SK-N-SH (cell line): Measurements from ENCODE around the gene ST6GALNAC5. TPM values are rescaled to one million over a fixed set of nuclear protein-coding genes. Genes with fewer than 3 reads are reported as not detected.
A peak's percentile ranks its signal among the peaks of the same experiment; 100 is the strongest.

Experiments used
- CTCF ChIA-PET: fragments of 300-600, 350-600 bp; formaldehyde crosslinking; extraction: SDS; loops from one replicate; lab custom pipeline; 2021; lab: Yijun Ruan, JAX
- POLR2A ChIA-PET: fragments of 350-600 bp; sonication (Branson Sonifier 250); formaldehyde crosslinking; extraction: SDS; loops from one replicate; lab custom pipeline; 2020; ENCODE audit warnings: antibody characterized with exemption, inconsistent platforms; lab: Yijun Ruan, JAX
- DNase-seq: peaks from one replicate; pipeline ENCODE4 v3.0.0; 2012
- H2AFZ ChIP-seq: fragments of 200-600 bp; sonication (generic); 2 replicates; pipeline ENCODE4 v1.8.1; 2016; ENCODE audit warnings: antibody characterized with exemption, mild to moderate bottlenecking, low read depth
- H3F3A ChIP-seq: fragments of 200-600 bp; sonication (generic); replicated peaks from 2 replicates; pipeline ENCODE3; 2016; ENCODE audit warnings: antibody characterized with exemption, mild to moderate bottlenecking; ENCODE audit not compliant: insufficient read depth
- H3K27ac ChIP-seq, 2 experiments: fragments of 200-500 bp in 1 of 2; fragments of 200-600 bp in 1 of 2; sonication (Bioruptor generic) in 1 of 2; sonication (generic), shearing (Covaris generic) in 1 of 2; 2 replicates each; pipeline versions ENCODE4 v1.5.1 to v1.6.1; 2014 to 2016; ENCODE audit warnings: low read depth in 2 of 2, inconsistent platforms in 1 of 2, low read length in 1 of 2, mild to moderate bottlenecking in 1 of 2, mixed read lengths in 1 of 2
- H3K27me3 ChIP-seq: fragments of 200-600 bp; sonication (generic), shearing (Covaris generic); 2 replicates; pipeline ENCODE4 v1.6.1; 2016; ENCODE audit warnings: mixed run types; ENCODE audit not compliant: insufficient read depth
- H3K36me3 ChIP-seq, 2 experiments: fragments of 200-500 bp in 1 of 2; fragments of 200-600 bp in 1 of 2; sonication (Bioruptor generic) in 1 of 2; sonication (generic) in 1 of 2; replicated peaks in 1 of 2; 2 replicates each; pipeline versions ENCODE3 to v1.5.1; 2014 to 2016; ENCODE audit warnings: low read length in 1 of 2, mild to moderate bottlenecking in 1 of 2; ENCODE audit not compliant: insufficient read depth in 2 of 2, control insufficient read depth in 1 of 2
- H3K4me1 ChIP-seq, 2 experiments: fragments of 200-500 bp in 1 of 2; fragments of 200-600 bp in 1 of 2; sonication (Bioruptor generic) in 1 of 2; sonication (generic), shearing (Covaris generic) in 1 of 2; 2 replicates each; pipeline versions ENCODE4 v1.5.1 to v1.6.1; 2014 to 2016; ENCODE audit warnings: low read depth in 1 of 2, low read length in 1 of 2, mixed run types in 1 of 2; ENCODE audit not compliant: insufficient read depth in 2 of 2, control insufficient read depth in 1 of 2
- H3K4me2 ChIP-seq: fragments of 200-600 bp; sonication (generic), shearing (Covaris generic); 2 replicates; pipeline ENCODE4 v1.6.1; 2017; ENCODE audit warnings: mixed run types
- H3K4me3 ChIP-seq, 2 experiments: fragments of 200-500 bp in 1 of 2; fragments of 200-600 bp in 1 of 2; sonication (Bioruptor generic) in 1 of 2; sonication (generic), shearing (Covaris generic) in 1 of 2; 2 replicates each; pipeline versions ENCODE4 v1.5.1 to v1.8.1; 2014 to 2016; ENCODE audit warnings: low read depth in 2 of 2, inconsistent platforms in 1 of 2, low read length in 1 of 2, mild to moderate bottlenecking in 1 of 2, mixed read lengths in 1 of 2, moderate library complexity in 1 of 2
- H3K79me2 ChIP-seq: fragments of 200-600 bp; sonication (generic); 2 replicates; pipeline ENCODE4 v1.8.1; 2017; ENCODE audit warnings: mild to moderate bottlenecking; ENCODE audit not compliant: insufficient read depth
- H3K9ac ChIP-seq: fragments of 200-600 bp; sonication (generic); 2 replicates; pipeline ENCODE4 v1.6.1; 2017; ENCODE audit warnings: mixed run types
- H3K9me2 ChIP-seq: fragments of 200-600 bp; sonication (generic); 2 replicates; pipeline ENCODE4 v1.6.1; 2017; ENCODE audit warnings: mixed run types
- H3K9me3 ChIP-seq: fragments of 200-600 bp; sonication (generic); 2 replicates; pipeline ENCODE4 v1.6.1; 2017; ENCODE audit warnings: mixed run types, mild to moderate bottlenecking, moderate library complexity
- H4K20me1 ChIP-seq: fragments of 200-600 bp; sonication (generic); 2 replicates; pipeline ENCODE4 v1.6.1; 2017; ENCODE audit warnings: mild to moderate bottlenecking, mixed run types; ENCODE audit not compliant: insufficient read depth
- CHD2 ChIP-seq: fragments of 150-350 bp; IDR thresholded peaks from 2 replicates; pipeline ENCODE4 v1.6.1; 2018; ENCODE audit warnings: low read length; ENCODE audit not compliant: partially characterized antibody
- ELF1 ChIP-seq: IDR thresholded peaks from 2 replicates; pipeline ENCODE4 v1.4.0; 2012
- EP300 ChIP-seq, 2 experiments: IDR thresholded peaks; 2 replicates each; pipeline versions ENCODE4 v1.4.0 to v1.6.1; 2012; ENCODE audit warnings: borderline replicate concordance in 1 of 2, low read depth in 1 of 2, low read length in 1 of 2
- FOSL2 ChIP-seq: IDR thresholded peaks from 2 replicates; pipeline ENCODE4 v1.4.0; 2012; ENCODE audit warnings: low read depth, mild to moderate bottlenecking, moderate library complexity, borderline replicate concordance
- FOXJ3 ChIP-seq: sonication (generic); formaldehyde crosslinking; IDR thresholded peaks from 2 replicates; pipeline ENCODE4 v1.5.1; 2020; ENCODE audit warnings: mild to moderate bottlenecking, missing genetic modification reagents
- GATA2 ChIP-seq: sonication (generic); formaldehyde crosslinking; IDR thresholded peaks from 2 replicates; pipeline ENCODE4 v1.5.0; 2020; ENCODE audit warnings: mild to moderate bottlenecking, missing genetic modification reagents
- JUND ChIP-seq: IDR thresholded peaks from 2 replicates; pipeline ENCODE4 v1.4.0; 2012
- MEF2A ChIP-seq: IDR thresholded peaks from 2 replicates; pipeline ENCODE4 v1.4.0; 2012; ENCODE audit warnings: low read depth, borderline replicate concordance
- MXI1 ChIP-seq: IDR thresholded peaks from 2 replicates; pipeline ENCODE4 v1.6.1; 2012; ENCODE audit warnings: mild to moderate bottlenecking, low read depth, low read length, improper control_type of control experiment
- NFIC ChIP-seq: IDR thresholded peaks from 2 replicates; pipeline ENCODE4 v1.4.0; 2012; ENCODE audit warnings: borderline replicate concordance
- NRF1 ChIP-seq: IDR thresholded peaks from 2 replicates; pipeline ENCODE4 v1.6.1; 2012; ENCODE audit warnings: low read depth, mild to moderate bottlenecking, low read length
- RAD21 ChIP-seq: IDR thresholded peaks from 2 replicates; pipeline ENCODE4 v1.6.1; 2012; ENCODE audit warnings: mild to moderate bottlenecking, low read length
- RCOR1 ChIP-seq: fragments of 150-350 bp; IDR thresholded peaks from 2 replicates; pipeline ENCODE4 v1.6.1; 2017; ENCODE audit warnings: antibody characterized with exemption, low read length
- RXRA ChIP-seq: IDR thresholded peaks from 2 replicates; pipeline ENCODE4 v1.4.0; 2012; ENCODE audit warnings: low read depth, mild to moderate bottlenecking, borderline replicate concordance
- SIN3A ChIP-seq: IDR thresholded peaks from 2 replicates; pipeline ENCODE4 v1.6.1; 2012; ENCODE audit warnings: low read depth, mild to moderate bottlenecking, low read length, moderate library complexity, borderline replicate concordance
- SMC3 ChIP-seq: IDR thresholded peaks from 2 replicates; pipeline ENCODE4 v1.6.1; 2012; ENCODE audit warnings: low read depth, low read length, improper control_type of control experiment
- TAF1 ChIP-seq: IDR thresholded peaks from 2 replicates; pipeline ENCODE4 v1.6.1; 2012; ENCODE audit warnings: low read depth, mild to moderate bottlenecking, low read length, moderate library complexity, borderline replicate concordance
- YY1 ChIP-seq: IDR thresholded peaks from 2 replicates; pipeline ENCODE4 v1.4.0; 2012; ENCODE audit warnings: low read depth, mild to moderate bottlenecking
- WGBS: methylation state at CpG from one replicate; pipeline ENCODE4 v1.1.6; 2017; ENCODE audit warnings: low lambda C conversion rate; 5-methylcytosine and 5-hydroxymethylcytosine counted together
- polyA plus RNA-seq, 3 experiments: library from polyadenylated mRNA; depleted of rRNA; stranded (reverse); fragments of >200 nt; gene quantifications; 2 replicates each; pipeline ENCODE4 v1.2.3, GENCODE V29; 2012
- TF ChIP-seq, protein P1 (sequence below): IDR thresholded peaks from 2 replicates; pipeline ENCODE4 v1.4.0; 2012; ENCODE audit warnings: low read depth
- TF ChIP-seq, protein P2 (sequence below): fragments of 200-600 bp; sonication (generic); IDR thresholded peaks from 2 replicates; pipeline ENCODE4 v1.6.1; 2017; ENCODE audit warnings: antibody characterized with exemption, mild to moderate bottlenecking, moderate library complexity
- TF ChIP-seq, protein P3 (sequence below): fragments of 150-350 bp; IDR thresholded peaks from 2 replicates; pipeline ENCODE4 v1.6.1; 2017; ENCODE audit warnings: antibody characterized with exemption, low read length, low read depth, borderline replicate concordance
- TF ChIP-seq, protein P4 (sequence below): IDR thresholded peaks from 2 replicates; pipeline ENCODE4 v1.4.0; 2012; ENCODE audit warnings: low read depth, borderline replicate concordance
- TF ChIP-seq, protein P5 (sequence below): IDR thresholded peaks from 2 replicates; pipeline ENCODE4; 2012
- TF ChIP-seq, protein P6 (sequence below): IDR thresholded peaks from 2 replicates; pipeline ENCODE4 v1.4.0; 2012; ENCODE audit warnings: low read depth, borderline replicate concordance

The ST6GALNAC5 gene
- polyA plus RNA-seq, 1 of the 3 experiments (the other 2 are of a cell fraction) = 10.6 TPM

DNA sequence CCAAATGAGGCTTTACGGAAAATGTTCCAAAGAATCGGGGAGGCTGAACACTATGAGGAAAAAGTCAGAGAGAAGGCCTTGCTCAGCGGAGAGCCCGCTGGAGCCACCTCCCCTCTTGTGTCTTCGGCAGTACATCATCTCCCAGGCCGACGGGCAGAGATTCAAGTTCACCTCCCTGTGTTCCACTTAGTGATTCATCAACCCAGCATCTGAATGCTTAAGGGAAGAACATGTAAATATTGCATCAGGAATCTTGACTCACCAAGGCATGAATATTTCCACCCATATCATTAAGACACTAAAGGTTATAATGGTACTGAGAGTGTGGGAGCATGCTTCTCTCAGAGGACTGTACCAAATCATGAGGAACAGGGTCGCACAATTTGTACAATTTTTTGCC is 172.5 kb downstream of the ST6GALNAC5 start (continued):
- TF ChIP-seq RXRA (peak; percentile 76; the same call in 1 of the 2 replicates), FOXJ3 (no peak), SIN3A (peak; percentile 60; the same call in 1 of the 2 replicates), EP300 (IDR thresholded peaks at IDR 0.05; ENCODE audit: borderline replicate concordance in 1 of 2, low read depth in 1 of 2, low read length in 1 of 2) (peak in 1 of 2 experiments; percentile 83; a peak in 2 of 4 replicates), TAF1 (no peak), ELF1 (no peak)
- TF ChIP-seq, protein P1, sequence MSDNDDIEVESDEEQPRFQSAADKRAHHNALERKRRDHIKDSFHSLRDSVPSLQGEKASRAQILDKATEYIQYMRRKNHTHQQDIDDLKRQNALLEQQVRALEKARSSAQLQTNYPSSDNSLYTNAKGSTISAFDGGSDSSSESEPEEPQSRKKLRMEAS = peak; percentile 72
- TF ChIP-seq, protein P2, sequence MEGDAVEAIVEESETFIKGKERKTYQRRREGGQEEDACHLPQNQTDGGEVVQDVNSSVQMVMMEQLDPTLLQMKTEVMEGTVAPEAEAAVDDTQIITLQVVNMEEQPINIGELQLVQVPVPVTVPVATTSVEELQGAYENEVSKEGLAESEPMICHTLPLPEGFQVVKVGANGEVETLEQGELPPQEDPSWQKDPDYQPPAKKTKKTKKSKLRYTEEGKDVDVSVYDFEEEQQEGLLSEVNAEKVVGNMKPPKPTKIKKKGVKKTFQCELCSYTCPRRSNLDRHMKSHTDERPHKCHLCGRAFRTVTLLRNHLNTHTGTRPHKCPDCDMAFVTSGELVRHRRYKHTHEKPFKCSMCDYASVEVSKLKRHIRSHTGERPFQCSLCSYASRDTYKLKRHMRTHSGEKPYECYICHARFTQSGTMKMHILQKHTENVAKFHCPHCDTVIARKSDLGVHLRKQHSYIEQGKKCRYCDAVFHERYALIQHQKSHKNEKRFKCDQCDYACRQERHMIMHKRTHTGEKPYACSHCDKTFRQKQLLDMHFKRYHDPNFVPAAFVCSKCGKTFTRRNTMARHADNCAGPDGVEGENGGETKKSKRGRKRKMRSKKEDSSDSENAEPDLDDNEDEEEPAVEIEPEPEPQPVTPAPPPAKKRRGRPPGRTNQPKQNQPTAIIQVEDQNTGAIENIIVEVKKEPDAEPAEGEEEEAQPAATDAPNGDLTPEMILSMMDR = no peak

DNA sequence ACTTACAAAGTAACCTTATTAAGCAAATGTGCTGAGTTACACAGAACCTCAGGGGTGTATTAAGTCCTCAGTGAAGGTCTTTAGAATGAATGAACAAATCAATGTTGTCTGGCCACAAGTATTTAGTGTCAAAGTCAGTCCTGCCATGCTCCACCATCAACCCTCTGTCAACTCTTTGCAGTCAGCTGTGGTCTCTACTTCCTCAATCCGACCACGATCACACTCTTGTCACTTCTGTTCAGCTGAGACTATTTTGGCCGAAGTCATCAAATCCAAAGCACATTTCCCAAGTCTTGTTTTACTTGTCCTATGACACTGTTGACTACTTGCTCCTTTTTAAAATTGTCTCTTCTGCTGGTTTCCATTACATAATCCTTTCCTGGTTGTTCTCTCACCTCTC is 173.5 kb downstream of the ST6GALNAC5 start:
- Histone ChIP-seq H3K27me3 (no peaks in the 10 kb centered on the region), H3K27ac (no peak overlapping the region), H3K9me2 (no peaks in the 10 kb centered on the region), H2AFZ (no peak overlapping the region), H4K20me1 (no peaks in the 10 kb centered on the region), H3K79me2 (no peaks in the 10 kb centered on the region), H3K4me3 (no peak overlapping the region), H3K9ac (no peak overlapping the region), H3K36me3 (no peaks in the 10 kb centered on the region), H3K9me3 (no peaks in the 10 kb centered on the region), H3K4me1 (peaks cover 0 to 14% of the 10 kb centered on the region in 2 experiments; a peak in 3 of 4 replicates), H3K4me2 (no peak overlapping the region), H3F3A (peaks cover 13% of the 10 kb centered on the region)
- TF ChIP-seq YY1 = no peak
- no peak for TF ChIP-seq MEF2A
- TF ChIP-seq, protein P3, sequence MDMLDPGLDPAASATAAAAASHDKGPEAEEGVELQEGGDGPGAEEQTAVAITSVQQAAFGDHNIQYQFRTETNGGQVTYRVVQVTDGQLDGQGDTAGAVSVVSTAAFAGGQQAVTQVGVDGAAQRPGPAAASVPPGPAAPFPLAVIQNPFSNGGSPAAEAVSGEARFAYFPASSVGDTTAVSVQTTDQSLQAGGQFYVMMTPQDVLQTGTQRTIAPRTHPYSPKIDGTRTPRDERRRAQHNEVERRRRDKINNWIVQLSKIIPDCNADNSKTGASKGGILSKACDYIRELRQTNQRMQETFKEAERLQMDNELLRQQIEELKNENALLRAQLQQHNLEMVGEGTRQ = no peak
- TF ChIP-seq NFIC = no peak
- TF ChIP-seq GATA2 (CRISPR knock-in tag) = no peak
- TF ChIP-seq ELF1 = no peak
- TF ChIP-seq NRF1 = no peak
- no peak for TF ChIP-seq RCOR1
- no peak for TF ChIP-seq JUND
- no peak for TF ChIP-seq RAD21
- TF ChIP-seq, protein P4, sequence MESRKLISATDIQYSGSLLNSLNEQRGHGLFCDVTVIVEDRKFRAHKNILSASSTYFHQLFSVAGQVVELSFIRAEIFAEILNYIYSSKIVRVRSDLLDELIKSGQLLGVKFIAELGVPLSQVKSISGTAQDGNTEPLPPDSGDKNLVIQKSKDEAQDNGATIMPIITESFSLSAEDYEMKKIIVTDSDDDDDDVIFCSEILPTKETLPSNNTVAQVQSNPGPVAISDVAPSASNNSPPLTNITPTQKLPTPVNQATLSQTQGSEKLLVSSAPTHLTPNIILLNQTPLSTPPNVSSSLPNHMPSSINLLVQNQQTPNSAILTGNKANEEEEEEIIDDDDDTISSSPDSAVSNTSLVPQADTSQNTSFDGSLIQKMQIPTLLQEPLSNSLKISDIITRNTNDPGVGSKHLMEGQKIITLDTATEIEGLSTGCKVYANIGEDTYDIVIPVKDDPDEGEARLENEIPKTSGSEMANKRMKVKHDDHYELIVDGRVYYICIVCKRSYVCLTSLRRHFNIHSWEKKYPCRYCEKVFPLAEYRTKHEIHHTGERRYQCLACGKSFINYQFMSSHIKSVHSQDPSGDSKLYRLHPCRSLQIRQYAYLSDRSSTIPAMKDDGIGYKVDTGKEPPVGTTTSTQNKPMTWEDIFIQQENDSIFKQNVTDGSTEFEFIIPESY = no peak
- no peak for TF ChIP-seq CHD2
- no peak for TF ChIP-seq MXI1
- TF ChIP-seq, protein P5, sequence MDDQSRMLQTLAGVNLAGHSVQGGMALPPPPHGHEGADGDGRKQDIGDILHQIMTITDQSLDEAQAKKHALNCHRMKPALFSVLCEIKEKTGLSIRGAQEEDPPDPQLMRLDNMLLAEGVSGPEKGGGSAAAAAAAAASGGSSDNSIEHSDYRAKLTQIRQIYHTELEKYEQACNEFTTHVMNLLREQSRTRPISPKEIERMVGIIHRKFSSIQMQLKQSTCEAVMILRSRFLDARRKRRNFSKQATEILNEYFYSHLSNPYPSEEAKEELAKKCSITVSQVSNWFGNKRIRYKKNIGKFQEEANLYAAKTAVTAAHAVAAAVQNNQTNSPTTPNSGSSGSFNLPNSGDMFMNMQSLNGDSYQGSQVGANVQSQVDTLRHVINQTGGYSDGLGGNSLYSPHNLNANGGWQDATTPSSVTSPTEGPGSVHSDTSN = no peak
- TF ChIP-seq SMC3 = no peak
- TF ChIP-seq, protein P6, sequence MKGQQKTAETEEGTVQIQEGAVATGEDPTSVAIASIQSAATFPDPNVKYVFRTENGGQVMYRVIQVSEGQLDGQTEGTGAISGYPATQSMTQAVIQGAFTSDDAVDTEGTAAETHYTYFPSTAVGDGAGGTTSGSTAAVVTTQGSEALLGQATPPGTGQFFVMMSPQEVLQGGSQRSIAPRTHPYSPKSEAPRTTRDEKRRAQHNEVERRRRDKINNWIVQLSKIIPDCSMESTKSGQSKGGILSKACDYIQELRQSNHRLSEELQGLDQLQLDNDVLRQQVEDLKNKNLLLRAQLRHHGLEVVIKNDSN = no peak
- no peak for TF ChIP-seq FOSL2
- no peak for DNase-seq
- whole genome bisulfite sequencing = 96% methylated on average over 3 of the region's 3 CpGs
- ChIA-PET POLR2A (no interaction called here), CTCF (no interaction called here)
